Measurements from ENCODE around the gene C16orf74. TPM values are rescaled to one million over a fixed set of nuclear protein-coding genes. Genes with fewer than 3 reads are reported as not detected.

Gene C16orf74
- polyA plus RNA-seq, 1 donor (not counting 4 experiments of a cell fraction or from before 2014, with no cell fraction given): 35.3 TPM

GRCh38 chr16:85674828-85675227 is 76.1 kb downstream of the C16orf74 start:
- FAIRE-seq: no peak
- peaks cover 18 to 19% of the 10 kb centered on the region in 2 experiments for H3K36me3 ChIP-seq (ENCODE audit: control insufficient read depth in 2 of 2, extremely low read depth in 1 of 2, insufficient read depth in 2 of 2, low read length in 2 of 2)
- dilution Hi-C loops (cut with MboI; ENCODE audit: extremely low pct_ligation_motif_present, low sequenced_read_pairs): no loop called here

DNA sequence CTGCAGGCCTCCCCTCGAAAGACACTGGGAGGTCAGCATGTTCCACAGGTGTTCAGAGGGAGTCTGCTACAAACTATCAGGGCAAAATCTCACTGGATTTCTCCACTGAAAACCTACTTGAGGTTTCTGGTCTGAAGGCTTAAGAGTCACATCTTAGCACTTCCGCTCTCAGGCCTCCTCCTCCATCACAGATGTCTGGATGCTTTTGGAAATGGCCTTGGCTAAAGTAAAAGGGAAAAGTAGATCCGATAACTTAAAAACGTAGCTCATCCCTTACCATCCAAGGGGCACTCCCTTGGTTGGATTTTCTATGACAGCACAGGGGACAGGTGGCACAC is 76.5 kb downstream of the C16orf74 start:
- no peak overlapping the region for H3K4me3 ChIP-seq (ENCODE audit: control insufficient read depth in 2 of 3, extremely low read depth in 1 of 3, insufficient read depth in 2 of 3, low read depth in 1 of 3, low read length in 3 of 3)
- no peaks in the 10 kb centered on the region for H3K4me1 ChIP-seq (ENCODE audit: control insufficient read depth, extremely low read depth, insufficient read depth, low read length)
- no peak overlapping the region for H3K27ac ChIP-seq (ENCODE audit: control insufficient read depth, insufficient read depth, low read length)
- no peaks in the 10 kb centered on the region for H3K27me3 ChIP-seq (ENCODE audit: control insufficient read depth, extremely low read depth, insufficient read depth, low read length)
- dilution Hi-C loops (cut with MboI; ENCODE audit: extremely low pct_ligation_motif_present, low sequenced_read_pairs): no loop called here
- H3K9me3 ChIP-seq (ENCODE audit: control insufficient read depth, low read depth, low read length): no peaks in the 10 kb centered on the region
- H3K9ac ChIP-seq (ENCODE audit: control insufficient read depth, extremely low read depth, insufficient read depth, low read length): no peak overlapping the region
- H3K36me3 ChIP-seq (ENCODE audit: control insufficient read depth in 2 of 2, extremely low read depth in 1 of 2, insufficient read depth in 2 of 2, low read length in 2 of 2): peaks cover 18 to 19% of the 10 kb centered on the region in 2 experiments
- no peaks in the 10 kb centered on the region for H3K9me1 ChIP-seq (ENCODE audit: control insufficient read depth, extremely low read depth, insufficient read depth, low read length)
- DNase-seq (ENCODE audit: low read depth, low spot score) (no peak), FAIRE-seq (no peak)
- TF ChIP-seq EZH2 (IDR thresholded peaks at IDR 0.05; ENCODE audit: low read length): no peak
- TF ChIP-seq, protein P1, sequence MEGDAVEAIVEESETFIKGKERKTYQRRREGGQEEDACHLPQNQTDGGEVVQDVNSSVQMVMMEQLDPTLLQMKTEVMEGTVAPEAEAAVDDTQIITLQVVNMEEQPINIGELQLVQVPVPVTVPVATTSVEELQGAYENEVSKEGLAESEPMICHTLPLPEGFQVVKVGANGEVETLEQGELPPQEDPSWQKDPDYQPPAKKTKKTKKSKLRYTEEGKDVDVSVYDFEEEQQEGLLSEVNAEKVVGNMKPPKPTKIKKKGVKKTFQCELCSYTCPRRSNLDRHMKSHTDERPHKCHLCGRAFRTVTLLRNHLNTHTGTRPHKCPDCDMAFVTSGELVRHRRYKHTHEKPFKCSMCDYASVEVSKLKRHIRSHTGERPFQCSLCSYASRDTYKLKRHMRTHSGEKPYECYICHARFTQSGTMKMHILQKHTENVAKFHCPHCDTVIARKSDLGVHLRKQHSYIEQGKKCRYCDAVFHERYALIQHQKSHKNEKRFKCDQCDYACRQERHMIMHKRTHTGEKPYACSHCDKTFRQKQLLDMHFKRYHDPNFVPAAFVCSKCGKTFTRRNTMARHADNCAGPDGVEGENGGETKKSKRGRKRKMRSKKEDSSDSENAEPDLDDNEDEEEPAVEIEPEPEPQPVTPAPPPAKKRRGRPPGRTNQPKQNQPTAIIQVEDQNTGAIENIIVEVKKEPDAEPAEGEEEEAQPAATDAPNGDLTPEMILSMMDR (optimal IDR thresholded peaks at IDR 0.05 in 1 of 3, IDR thresholded peaks at IDR 0.05 in 1 of 3, conservative IDR thresholded peaks at IDR 0.05 in 1 of 3; ENCODE audit: extremely low read depth in 1 of 3, insufficient read depth in 2 of 3, low read length in 3 of 3): no peak
- H3K4me2 ChIP-seq (ENCODE audit: control insufficient read depth, extremely low read depth, insufficient read depth, low read depth, low read length): no peak overlapping the region
- no peaks in the 10 kb centered on the region for H4K20me1 ChIP-seq (ENCODE audit: control insufficient read depth, extremely low read depth, insufficient read depth, low read length)
- H3K79me2 ChIP-seq (ENCODE audit: control insufficient read depth, insufficient read depth, low read length): no peaks in the 10 kb centered on the region
- H2AFZ ChIP-seq (ENCODE audit: control insufficient read depth, low read length): no peak overlapping the region

More at GRCh38 chr16:85674828-85675227, 76.1 kb downstream of the C16orf74 start:
- no peak overlapping the region for H2AFZ ChIP-seq (ENCODE audit: control insufficient read depth, low read length)
- H3K9me1 ChIP-seq (ENCODE audit: control insufficient read depth, extremely low read depth, insufficient read depth, low read length): no peaks in the 10 kb centered on the region
- H3K9ac ChIP-seq (ENCODE audit: control insufficient read depth, extremely low read depth, insufficient read depth, low read length): no peak overlapping the region
- H3K4me1 ChIP-seq (ENCODE audit: control insufficient read depth, extremely low read depth, insufficient read depth, low read length): no peaks in the 10 kb centered on the region
- H3K27me3 ChIP-seq (ENCODE audit: control insufficient read depth, extremely low read depth, insufficient read depth, low read length): no peaks in the 10 kb centered on the region
- no peaks in the 10 kb centered on the region for H3K9me3 ChIP-seq (ENCODE audit: control insufficient read depth, low read depth, low read length)
- H3K4me2 ChIP-seq (ENCODE audit: control insufficient read depth, extremely low read depth, insufficient read depth, low read depth, low read length): no peak overlapping the region
- TF ChIP-seq EZH2 (IDR thresholded peaks at IDR 0.05; ENCODE audit: low read length): no peak
- TF ChIP-seq, protein P1 (optimal IDR thresholded peaks at IDR 0.05 in 1 of 3, IDR thresholded peaks at IDR 0.05 in 1 of 3, conservative IDR thresholded peaks at IDR 0.05 in 1 of 3; ENCODE audit: extremely low read depth in 1 of 3, insufficient read depth in 2 of 3, low read length in 3 of 3): no peak
- DNase-seq (ENCODE audit: low read depth, low spot score): no peak
- no peak overlapping the region for H3K4me3 ChIP-seq (ENCODE audit: control insufficient read depth in 2 of 3, extremely low read depth in 1 of 3, insufficient read depth in 2 of 3, low read depth in 1 of 3, low read length in 3 of 3)
- no peaks in the 10 kb centered on the region for H4K20me1 ChIP-seq (ENCODE audit: control insufficient read depth, extremely low read depth, insufficient read depth, low read length)
- no peaks in the 10 kb centered on the region for H3K79me2 ChIP-seq (ENCODE audit: control insufficient read depth, insufficient read depth, low read length)
- H3K27ac ChIP-seq (ENCODE audit: control insufficient read depth, insufficient read depth, low read length): no peak overlapping the region

Measured in keratinocyte (primary cell).